22Rv1 (cell line): ENCODE results near the gene EMX2.

ENCODE experiments used
- ZFX ChIP-seq: fragments of 450-650 bp; IDR thresholded peaks from 2 replicates; pipeline ENCODE4 v1.6.1; 2017; ENCODE audit warnings: antibody characterized with exemption, borderline replicate concordance
- TF ChIP-seq, protein P1 (sequence below): fragments of 450-650 bp; IDR thresholded peaks from 2 replicates; pipeline ENCODE4 v1.5.1; 2017; ENCODE audit warnings: mild to moderate bottlenecking

- TF ChIP-seq, protein P1, sequence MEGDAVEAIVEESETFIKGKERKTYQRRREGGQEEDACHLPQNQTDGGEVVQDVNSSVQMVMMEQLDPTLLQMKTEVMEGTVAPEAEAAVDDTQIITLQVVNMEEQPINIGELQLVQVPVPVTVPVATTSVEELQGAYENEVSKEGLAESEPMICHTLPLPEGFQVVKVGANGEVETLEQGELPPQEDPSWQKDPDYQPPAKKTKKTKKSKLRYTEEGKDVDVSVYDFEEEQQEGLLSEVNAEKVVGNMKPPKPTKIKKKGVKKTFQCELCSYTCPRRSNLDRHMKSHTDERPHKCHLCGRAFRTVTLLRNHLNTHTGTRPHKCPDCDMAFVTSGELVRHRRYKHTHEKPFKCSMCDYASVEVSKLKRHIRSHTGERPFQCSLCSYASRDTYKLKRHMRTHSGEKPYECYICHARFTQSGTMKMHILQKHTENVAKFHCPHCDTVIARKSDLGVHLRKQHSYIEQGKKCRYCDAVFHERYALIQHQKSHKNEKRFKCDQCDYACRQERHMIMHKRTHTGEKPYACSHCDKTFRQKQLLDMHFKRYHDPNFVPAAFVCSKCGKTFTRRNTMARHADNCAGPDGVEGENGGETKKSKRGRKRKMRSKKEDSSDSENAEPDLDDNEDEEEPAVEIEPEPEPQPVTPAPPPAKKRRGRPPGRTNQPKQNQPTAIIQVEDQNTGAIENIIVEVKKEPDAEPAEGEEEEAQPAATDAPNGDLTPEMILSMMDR = no peak
- no peak for TF ChIP-seq ZFX
These were observed 41.0 kb upstream of the EMX2 start for GRCh38 chr10:117501460-117502035.
